H1 (cell line): Measurements from ENCODE around the gene LENG1. TPM values are rescaled to one million over a fixed set of nuclear protein-coding genes. Genes with fewer than 3 reads are reported as not detected.

Experiments used
- CTCF ChIA-PET: fragments of 300-600 bp; sonication (Branson Sonifier 250); formaldehyde crosslinking; loops from one replicate; lab custom pipeline; 2021; ENCODE audit not compliant: partially characterized antibody; lab: Charles Lee
- POLR2A ChIA-PET: fragments of 300-600 bp; sonication (Branson Sonifier 250); formaldehyde crosslinking; loops from one replicate; lab custom pipeline; 2021; ENCODE audit warnings: inconsistent platforms; ENCODE audit not compliant: partially characterized antibody; lab: Charles Lee
- DNase-seq, 2 experiments: peaks; one replicate each; pipeline versions ENCODE4 v3.0.0 to v3.0.0-alpha.2; 2010 to 2022; ENCODE audit warnings: low spot score in 2 of 2, low read depth in 1 of 2, mixed read lengths in 1 of 2
- FAIRE-seq: peaks from 2 replicates; lab custom pipeline; 2011; peaks lifted over from hg19 to GRCh38; lab: Jason Lieb, UNC
- H2AFZ ChIP-seq: 2 replicates; pipeline ENCODE4 v1.8.1; 2012; ENCODE audit warnings: low read length, inconsistent platforms
- H2AK5ac ChIP-seq: 2 replicates; pipeline ENCODE4 v1.6.1; 2013; ENCODE audit warnings: low read depth, low read length
- H2BK120ac ChIP-seq: replicated peaks from 2 replicates; pipeline ENCODE3; 2013; ENCODE audit warnings: low read depth, low read length, inconsistent platforms
- H2BK12ac ChIP-seq: 2 replicates; pipeline ENCODE4 v1.6.1; 2013; ENCODE audit warnings: low read depth, low read length
- H2BK15ac ChIP-seq: 2 replicates; pipeline ENCODE4 v1.6.1; 2013; ENCODE audit warnings: low read length
- H2BK20ac ChIP-seq: 2 replicates; pipeline ENCODE4 v1.6.1; 2013; ENCODE audit warnings: low read length
- H2BK5ac ChIP-seq: 2 replicates; pipeline ENCODE4 v1.6.1; 2013; ENCODE audit warnings: low read depth, low read length
- H3K14ac ChIP-seq: 2 replicates; pipeline ENCODE4 v1.6.1; 2013; ENCODE audit warnings: inconsistent platforms; ENCODE audit not compliant: insufficient read length
- H3K18ac ChIP-seq: 2 replicates; pipeline ENCODE4 v1.6.1; 2013; ENCODE audit warnings: low read length; ENCODE audit errors: extremely low read depth
- H3K23ac ChIP-seq: 2 replicates; pipeline ENCODE4 v1.6.1; 2013; ENCODE audit warnings: inconsistent platforms; ENCODE audit not compliant: insufficient read length
- H3K23me2 ChIP-seq: 2 replicates; pipeline ENCODE4 v1.6.1; 2013; ENCODE audit warnings: low read depth, low read length
- H3K27ac ChIP-seq: 2 replicates; pipeline ENCODE4 v1.6.1; 2011; ENCODE audit warnings: low read depth, low read length, inconsistent platforms
- H3K27me3 ChIP-seq, 4 experiments: replicated peaks in 1 of 4; 1 replicate in 1 of 4; 2 replicates in 3 of 4; pipeline versions ENCODE4 v1.6.1 to v1.8.1; 2011 to 2013; ENCODE audit warnings: low read length in 3 of 4, mild to moderate bottlenecking in 3 of 4, inconsistent platforms in 2 of 4, mixed read lengths in 2 of 4, moderate library complexity in 1 of 4; ENCODE audit not compliant: control insufficient read depth in 3 of 4, insufficient read depth in 3 of 4; ENCODE audit errors: extremely low read depth in 1 of 4
- H3K36me3 ChIP-seq, 4 experiments: 2 replicates each; pipeline versions ENCODE4 v1.6.1 to v1.8.1; 2011 to 2013; ENCODE audit warnings: mild to moderate bottlenecking in 4 of 4, low read length in 3 of 4, moderate library complexity in 2 of 4, control low read depth in 1 of 4, inconsistent platforms in 1 of 4; ENCODE audit not compliant: insufficient read depth in 4 of 4, control insufficient read depth in 2 of 4
- H3K4ac ChIP-seq: replicated peaks from 2 replicates; pipeline ENCODE3; 2013; ENCODE audit warnings: low read length, low read depth, mixed read lengths, inconsistent platforms; ENCODE audit not compliant: insufficient read length
- H3K4me1 ChIP-seq, 4 experiments: replicated peaks in 1 of 4; 1 replicate in 1 of 4; 2 replicates in 3 of 4; pipeline versions ENCODE4 v1.6.1 to v1.8.1; 2011 to 2013; ENCODE audit warnings: low read length in 3 of 4, inconsistent platforms in 2 of 4, mixed read lengths in 1 of 4; ENCODE audit not compliant: insufficient read depth in 4 of 4, control insufficient read depth in 3 of 4
- H3K4me2 ChIP-seq, 2 experiments: 2 replicates each; pipeline versions ENCODE4 v1.6.1 to v1.8.1; 2011 to 2013; ENCODE audit warnings: low read depth in 2 of 2, low read length in 2 of 2, control low read depth in 1 of 2, inconsistent platforms in 1 of 2, mild to moderate bottlenecking in 1 of 2; ENCODE audit not compliant: insufficient read depth in 1 of 2
- H3K4me3 ChIP-seq, 4 experiments: fragments of 200-600, 300-600 bp in 1 of 4; sonication (generic), shearing (Covaris generic), sonication (Bioruptor Twin) in 1 of 4; 2 replicates each; pipeline versions ENCODE4 v1.5.1 to v1.8.1; 2011 to 2016; ENCODE audit warnings: low read length in 4 of 4, low read depth in 3 of 4, control low read depth in 2 of 4, inconsistent platforms in 2 of 4, mild to moderate bottlenecking in 2 of 4, mixed read lengths in 1 of 4, moderate library complexity in 1 of 4; ENCODE audit not compliant: insufficient read depth in 2 of 4; ENCODE audit errors: extremely low read depth in 1 of 4
- H3K56ac ChIP-seq: replicated peaks from 2 replicates; pipeline ENCODE3; 2013; ENCODE audit warnings: low read depth, mild to moderate bottlenecking, mixed read lengths, low read length, inconsistent platforms; ENCODE audit not compliant: insufficient read length
- H3K79me1 ChIP-seq: 2 replicates; pipeline ENCODE4 v1.6.1; 2013; ENCODE audit warnings: low read depth, low read length, control low read depth
- H3K79me2 ChIP-seq, 2 experiments: 2 replicates each; pipeline versions ENCODE4 v1.6.1 to v1.8.1; 2012 to 2013; ENCODE audit warnings: low read length in 2 of 2, mild to moderate bottlenecking in 2 of 2, inconsistent platforms in 1 of 2; ENCODE audit not compliant: insufficient read depth in 2 of 2, control insufficient read depth in 1 of 2
- H3K9ac ChIP-seq, 4 experiments: replicated peaks in 1 of 4; 1 replicate in 1 of 4; 2 replicates in 3 of 4; pipeline versions ENCODE4 v1.6.1 to v1.8.1; 2011 to 2013; ENCODE audit warnings: low read depth in 3 of 4, low read length in 3 of 4, control low read depth in 2 of 4, mild to moderate bottlenecking in 2 of 4, moderate library complexity in 2 of 4, inconsistent platforms in 1 of 4; ENCODE audit errors: extremely low read depth in 1 of 4
- H3K9me3 ChIP-seq, 2 experiments: 2 replicates each; pipeline versions ENCODE4 v1.6.1 to v1.8.1; 2012 to 2013; ENCODE audit warnings: mild to moderate bottlenecking in 2 of 2, moderate library complexity in 2 of 2, control low read depth in 1 of 2, inconsistent platforms in 1 of 2, low read depth in 1 of 2, low read length in 1 of 2, mixed read lengths in 1 of 2; ENCODE audit not compliant: insufficient read depth in 2 of 2
- H4K20me1 ChIP-seq, 2 experiments: replicated peaks in 1 of 2; 2 replicates each; pipeline versions ENCODE3 to v1.8.1; 2011 to 2013; ENCODE audit warnings: inconsistent platforms in 2 of 2, low read length in 2 of 2, mild to moderate bottlenecking in 1 of 2; ENCODE audit not compliant: insufficient read depth in 2 of 2, control insufficient read depth in 1 of 2
- H4K5ac ChIP-seq: 2 replicates; pipeline ENCODE4 v1.6.1; 2013; ENCODE audit warnings: low read length, low read depth, mixed read lengths, inconsistent platforms; ENCODE audit not compliant: insufficient read length
- H4K8ac ChIP-seq: 2 replicates; pipeline ENCODE4 v1.8.0; 2013; ENCODE audit warnings: mild to moderate bottlenecking, moderate library complexity, low read length, inconsistent platforms; ENCODE audit not compliant: insufficient read depth; ENCODE audit errors: extremely low read depth
- H4K91ac ChIP-seq: replicated peaks from 2 replicates; pipeline ENCODE3; 2013; ENCODE audit warnings: low read length, mixed read lengths, inconsistent platforms; ENCODE audit not compliant: insufficient read length
- BACH1 ChIP-seq: IDR thresholded peaks from 2 replicates; pipeline ENCODE4 v1.6.1; 2012; ENCODE audit warnings: low read length, improper control_type of control experiment
- BCL11A ChIP-seq, 2 experiments: IDR thresholded peaks; one replicate each; pipeline ENCODE4 v1.6.1; 2011; ENCODE audit warnings: low read depth in 2 of 2, low read length in 2 of 2, mild to moderate bottlenecking in 2 of 2
- CBX8 ChIP-seq: fragments of 300-800, 300-1000 bp; sonication (generic); IDR thresholded peaks from 2 replicates; pipeline ENCODE4 v1.7.1; 2016; ENCODE audit warnings: low read depth, low read length, borderline replicate concordance
- EP300 ChIP-seq, 2 experiments: IDR thresholded peaks; 1 replicate in 1 of 2; 2 replicates in 1 of 2; pipeline ENCODE4 v1.6.1; 2011 to 2012; ENCODE audit warnings: low read depth in 2 of 2, low read length in 2 of 2, mild to moderate bottlenecking in 2 of 2, borderline replicate concordance in 1 of 2, inconsistent platforms in 1 of 2, moderate library complexity in 1 of 2
- FOSL1 ChIP-seq: IDR thresholded peaks from 2 replicates; pipeline ENCODE4 v1.6.1; 2011; ENCODE audit warnings: mild to moderate bottlenecking, low read depth, low read length, moderate library complexity; ENCODE audit not compliant: insufficient read depth
- JUND ChIP-seq: IDR thresholded peaks from 2 replicates; pipeline ENCODE4 v1.6.1; 2011; ENCODE audit warnings: mild to moderate bottlenecking, improper control_type of control experiment, low read length
- KDM4A ChIP-seq: IDR thresholded peaks from one replicate; pipeline ENCODE4 v1.7.1; 2012; ENCODE audit warnings: low read depth, mild to moderate bottlenecking, moderate library complexity, low read length, inconsistent platforms; ENCODE audit not compliant: severe bottlenecking
- KDM5A ChIP-seq: fragments of 200-600 bp; IDR thresholded peaks from 2 replicates; pipeline ENCODE4 v1.7.1; 2012; ENCODE audit warnings: mild to moderate bottlenecking, low read length, inconsistent platforms, mixed read lengths
- PHF8 ChIP-seq: fragments of 200-600 bp; sonication (generic); conservative IDR thresholded peaks from 2 replicates; pipeline ENCODE4 v1.7.1; 2012; ENCODE audit warnings: low read depth, mild to moderate bottlenecking, inconsistent platforms, low read length, moderate library complexity
- RAD21 ChIP-seq, 2 experiments: IDR thresholded peaks in 1 of 2; conservative IDR thresholded peaks in 1 of 2; 2 replicates each; pipeline ENCODE4 v1.6.1; 2011; ENCODE audit warnings: low read depth in 2 of 2, low read length in 2 of 2, improper control_type of control experiment in 1 of 2, inconsistent platforms in 1 of 2, mild to moderate bottlenecking in 1 of 2, moderate library complexity in 1 of 2
- SUZ12 ChIP-seq: fragments of 200-600 bp; sonication (generic); IDR thresholded peaks from 2 replicates; pipeline ENCODE4 v1.6.1; 2012; ENCODE audit warnings: mild to moderate bottlenecking, inconsistent platforms, low read length, moderate library complexity, mixed read lengths
- WGBS, 2 experiments: shearing (Covaris generic) in 1 of 2; methylation state at CpG; one replicate each; pipeline versions ENCODE4 v1.1.6 to v1.1.7; 2013 to 2015; ENCODE audit warnings: low lambda C conversion rate in 2 of 2, mixed read lengths in 2 of 2, inconsistent platforms in 1 of 2, low coverage in 1 of 2, missing lambda C conversion rate in 1 of 2; ENCODE audit not compliant: insufficient replicate concordance in 2 of 2, insufficient coverage in 1 of 2, insufficient read length in 1 of 2; ENCODE audit errors: extremely low coverage in 1 of 2, missing lambda C conversion rate in 1 of 2; 5-methylcytosine and 5-hydroxymethylcytosine counted together
- polyA plus RNA-seq, 7 experiments: library from polyadenylated mRNA; depleted of rRNA in 3 of 7; stranded (reverse) in 5 of 7; unstranded in 2 of 7; fragments of >200 nt in 5 of 7; fragments of 200-250 nt in 2 of 7; gene quantifications; 1 replicate in 5 of 7; 2 replicates in 1 of 7; 4 replicates in 1 of 7; pipeline versions ENCODE4 v1.2.1 to v1.2.3, GENCODE V29; 2011 to 2013; ENCODE audit warnings: missing spikeins in 2 of 7, mixed read lengths in 2 of 7
- total RNA-seq: library from RNA; stranded (reverse); fragmentation: NEBNext Ultra II Directional; extraction: Animal tissue kit (Norgen Biotek cat#: 25700); gene quantifications from 2 replicates; pipeline ENCODE4 v1.2.1, GENCODE V29; 2021

The LENG1 gene
- total and polyA plus RNA-seq, 2 of the 8 experiments (the other 6 are each of a cell fraction or from before 2014, with no cell fraction given) = 1.2 to 4.4 TPM

- Histone ChIP-seq H3K4me1 (0 out of 7 replicates have a peak, but pooled peaks cover 0 to 2% (median 0%) of the 10 kb centered on the region in 4 experiments), H2AK5ac (no peak overlapping the region), H4K5ac (no peak overlapping the region), H3K18ac (no peak overlapping the region), H4K8ac (no peak overlapping the region), H4K91ac (no peak overlapping the region), H3K36me3 (peaks cover 16 to 51% (median 41%) of the 10 kb centered on the region in 4 experiments), H3K79me1 (no peaks in the 10 kb centered on the region; the same call in 1 of the 2 replicates), H2BK120ac (no peak overlapping the region), H2BK20ac (no peak overlapping the region), H3K23ac (no peak overlapping the region), H3K14ac (no peak overlapping the region), H3K4me2 (no peak overlapping the region), H2AFZ (no peak overlapping the region), H2BK5ac (no peak overlapping the region), H3K27ac (no peak overlapping the region), H3K9ac (no peak overlapping the region), H3K4me3 (no peak overlapping the region), H3K56ac (no peak overlapping the region), H3K27me3 (no peaks in the 10 kb centered on the region), H3K79me2 (peaks cover 0 to 13% of the 10 kb centered on the region in 2 experiments; a peak in 2 of 4 replicates), H3K4ac (no peak overlapping the region), H3K23me2 (peaks cover 5% of the 10 kb centered on the region), H2BK15ac (no peak overlapping the region), H2BK12ac (no peak overlapping the region), H3K9me3 (no peaks in the 10 kb centered on the region), H4K20me1 (peaks cover 3 to 14% of the 10 kb centered on the region in 2 experiments)
- CTCF ChIA-PET = interaction anchor here (1.0 kb wide), 1 partner anchor 82 kb away, joined by 3 read pairs; no protein-coding TSS in a partner anchor
- POLR2A ChIA-PET = interaction anchor here (0.6 to 9.2 kb wide), 4 partner anchors 10 to 243 kb away, joined by 3 to 116 read pairs (median 4); partner anchors contain the start of genes PRPF31 and TFPT
- WGBS, 2 experiments = 91% methylated on average over 10 of the region's 10 CpGs; no CpG with 5 or more reads in 1 of the 2 experiments
- no peak for DNase-seq
- no peak for FAIRE-seq
- TF ChIP-seq SUZ12 (no peak), KDM5A (no peak), BCL11A (IDR thresholded peaks at IDR 0.05; ENCODE audit: low read depth in 2 of 2, low read length in 2 of 2) (no peak), JUND (no peak), KDM4A (no peak), EP300 (IDR thresholded peaks at IDR 0.05; ENCODE audit: borderline replicate concordance in 1 of 2, low read depth in 2 of 2, low read length in 2 of 2) (no peak), PHF8 (no peak), BACH1 (no peak), RAD21 (IDR thresholded peaks at IDR 0.05 in 1 of 2, conservative IDR thresholded peaks at IDR 0.05 in 1 of 2; ENCODE audit: low read depth in 2 of 2, low read length in 2 of 2) (no peak), FOSL1 (no peak), CBX8 (no peak)
These were observed 53.7 kb downstream of the LENG1 start for GRCh38 chr19:54105796-54106195.
